NCI-H146 treated with DMSO at 0.1 percent for 48 hours (cell line): ENCODE results near the gene CREB5.
"Not testable (repeated sequence)": the region's sequence is repeated elsewhere in the genome, so short reads cannot be mapped to it uniquely, and the experiment has no call there.

ENCODE experiments used
- DNase-seq: peaks from one replicate; lab custom pipeline; 2025; ENCODE audit not compliant: unreplicated experiment; lab: John Stamatoyannopoulos, UW

CREB5 gene

GRCh38 chr7:28411876-28412662 is at the start of gene CREB5:
Gene CREB5 (plus strand): TSS chr7:28412518. CDS start chr7:28412915, 397 bp downstream.
- DNase-seq = no peak

- no peak for DNase-seq
Observed at GRCh38 chr7:28362812-28363211, 49.5 kb upstream of the CREB5 start.

GRCh38 chr7:28364082-28364481 is 48.2 kb upstream of the CREB5 start:
- DNase-seq = no peak

GRCh38 chr7:28369523-28369922 is 42.8 kb upstream of the CREB5 start:
- no peak for DNase-seq

GRCh38 chr7:28371846-28372245 is 40.5 kb upstream of the CREB5 start:
- no peak for DNase-seq

GRCh38 chr7:28373990-28374389 is 38.3 kb upstream of the CREB5 start:
- no peak for DNase-seq

- DNase-seq = no peak
Observed at GRCh38 chr7:28375729-28376128, 36.6 kb upstream of the CREB5 start.

GRCh38 chr7:28376634-28377033 is 35.7 kb upstream of the CREB5 start:
- DNase-seq = no peak

GRCh38 chr7:28378574-28379149 is 33.7 kb upstream of the CREB5 start:
- no peak for DNase-seq

GRCh38 chr7:28381466-28381865 is 30.9 kb upstream of the CREB5 start:
- DNase-seq = no peak

- no peak for DNase-seq
Observed at GRCh38 chr7:28382144-28382543, 30.2 kb upstream of the CREB5 start.

GRCh38 chr7:28383975-28384374 is 28.3 kb upstream of the CREB5 start:
- DNase-seq = no peak

GRCh38 chr7:28389504-28390395 is 22.6 kb upstream of the CREB5 start:
- DNase-seq = peak; percentile 81

- no peak for DNase-seq
Observed at GRCh38 chr7:28390426-28390825, 21.9 kb upstream of the CREB5 start.

GRCh38 chr7:28392289-28392688 is 20.0 kb upstream of the CREB5 start:
- DNase-seq = no peak

GRCh38 chr7:28395404-28395803 is 16.9 kb upstream of the CREB5 start:
- no peak for DNase-seq

- no peak for DNase-seq
Observed at GRCh38 chr7:28395831-28396230, 16.5 kb upstream of the CREB5 start.

GRCh38 chr7:28397141-28397540 is 15.2 kb upstream of the CREB5 start:
- no peak for DNase-seq

- no peak for DNase-seq
Observed at GRCh38 chr7:28400838-28401360, 11.4 kb upstream of the CREB5 start.

- not testable (repeated sequence) for DNase-seq
Observed at GRCh38 chr7:28401567-28401966, 10.8 kb upstream of the CREB5 start.

- DNase-seq = no peak
Observed at GRCh38 chr7:28405662-28406061, 6.7 kb upstream of the CREB5 start.
